ENCODE data around the gene HADHB. TPM values are rescaled to one million over a fixed set of nuclear protein-coding genes. Genes with fewer than 3 reads are reported as not detected.

Gene HADHB
- total and polyA plus RNA-seq, 4 experiments from 2014 or later, result 58.8 to 115 (median 81.0) TPM

DNA sequence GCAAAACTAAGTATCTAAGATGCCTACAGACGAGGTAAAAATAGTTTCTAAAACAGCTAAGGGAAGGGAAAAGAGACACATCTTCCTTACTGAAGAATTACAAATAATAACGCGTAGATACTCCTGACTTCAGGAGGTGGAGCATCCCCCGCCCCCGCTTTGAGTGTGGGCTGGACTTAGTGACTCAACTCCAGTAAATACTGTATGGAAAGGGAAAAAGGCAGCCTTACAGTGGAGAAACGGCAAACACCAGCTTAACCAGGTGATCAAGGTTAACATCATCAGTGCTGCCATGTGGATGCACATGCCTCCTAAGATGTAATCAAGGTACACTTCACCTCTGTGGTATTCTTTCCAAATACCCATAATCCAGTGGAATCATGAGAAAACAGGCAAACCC, 47.9 kb downstream of the HADHB start:
- Histone ChIP-seq H3K36me3 (ENCODE audit: insufficient read depth, low read length) (peaks cover 2% of the 10 kb centered on the region), H3K4me3 (ENCODE audit: low read length in 2 of 2) (no peak overlapping the region), H3K9me3 (ENCODE audit: control insufficient read depth in 1 of 2, low read length in 2 of 2) (no peaks in the 10 kb centered on the region), H3K27ac (ENCODE audit: low read depth, low read length) (no peak overlapping the region), H3K27me3 (ENCODE audit: insufficient read depth, low read length) (no peaks in the 10 kb centered on the region), H3K4me1 (ENCODE audit: insufficient read depth, low read length) (no peaks in the 10 kb centered on the region)
- Mint-ChIP-seq H3K9me3 (no peaks in the 10 kb centered on the region), H3K27ac (no peak overlapping the region), H3K4me3 (no peak overlapping the region), H3K27me3 (no peaks in the 10 kb centered on the region), H3K4me1 (peaks cover 0 to 2% (median 0%) of the 10 kb centered on the region in 4 donors), H3K36me3 (peaks cover 10 to 14% of the 10 kb centered on the region in 2 donors)
- DNase-seq, result no peak
- POLR2A ChIA-PET (ENCODE audit: partially characterized antibody), result interaction anchor here (0.5 kb wide), 1 partner anchor 29 kb away, joined by 3 read pairs; no protein-coding TSS in a partner anchor
- intact Hi-C loops (cut with micrococcal nuclease), result no loop called here
- CTCF ChIA-PET (ENCODE audit: partially characterized antibody), result no interaction called here

DNA sequence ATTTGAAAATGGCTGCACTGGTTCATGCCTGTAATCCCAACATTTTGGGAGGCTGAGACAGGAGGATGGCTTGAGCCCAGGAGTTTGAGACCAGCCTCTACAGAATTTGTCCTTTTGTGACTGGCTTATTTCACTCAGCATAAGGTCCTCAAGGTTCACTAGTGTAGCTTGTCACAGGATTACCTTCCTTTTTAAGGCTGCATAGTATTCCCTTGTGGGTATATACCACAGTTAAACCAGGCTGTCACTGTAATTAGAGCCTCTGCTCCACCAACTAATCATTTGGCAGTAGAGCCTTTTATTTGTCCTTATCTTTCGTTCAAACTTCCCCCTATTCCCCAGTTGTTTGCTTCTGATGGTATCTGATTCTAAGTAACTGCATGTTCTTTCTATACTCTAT, 50.8 kb downstream of the HADHB start:
- Mint-ChIP-seq H3K27me3 (no peaks in the 10 kb centered on the region), H3K9me3 (no peaks in the 10 kb centered on the region), H3K4me3 (no peak overlapping the region), H3K27ac (no peak overlapping the region), H3K4me1 (peaks cover 0 to 2% (median 0%) of the 10 kb centered on the region in 4 donors), H3K36me3 (no peaks in the 10 kb centered on the region)
- ChIA-PET POLR2A (ENCODE audit: partially characterized antibody) (no interaction called here), CTCF (ENCODE audit: partially characterized antibody) (no interaction called here)
- Histone ChIP-seq H3K9me3 (ENCODE audit: control insufficient read depth in 1 of 2, low read length in 2 of 2) (no peaks in the 10 kb centered on the region), H3K4me1 (ENCODE audit: insufficient read depth, low read length) (peaks cover 10% of the 10 kb centered on the region), H3K27ac (ENCODE audit: low read depth, low read length) (no peak overlapping the region), H3K4me3 (ENCODE audit: low read length in 2 of 2) (no peak overlapping the region), H3K36me3 (ENCODE audit: insufficient read depth, low read length) (no peaks in the 10 kb centered on the region), H3K27me3 (ENCODE audit: insufficient read depth, low read length) (no peaks in the 10 kb centered on the region)
- intact Hi-C loops (cut with micrococcal nuclease), result no loop called here
- no peak for DNase-seq

DNA sequence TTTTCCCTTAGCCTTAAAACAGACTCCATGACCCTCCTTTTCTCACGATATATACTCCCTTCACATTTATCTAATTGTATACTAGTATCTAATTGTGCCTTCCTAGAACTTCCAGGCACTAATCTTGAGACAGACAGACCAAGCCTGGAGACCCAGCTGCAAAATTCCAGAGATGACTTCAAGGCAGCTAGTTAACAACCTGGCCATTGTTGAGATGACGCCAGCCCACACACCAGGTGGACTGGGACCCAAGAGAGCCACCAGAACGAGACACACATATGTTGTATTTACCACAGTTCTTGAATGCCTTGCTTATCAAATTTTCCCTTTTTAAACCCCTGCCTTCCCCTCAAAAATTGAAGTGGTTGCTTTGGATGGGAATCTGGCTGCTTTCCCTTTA, 52.3 kb downstream of the HADHB start:
- Mint-ChIP-seq H3K4me1 (peaks cover 0 to 2% (median 0%) of the 10 kb centered on the region in 4 donors), H3K4me3 (peak overlapping the region in 1 of 8 donors; percentile 18), H3K27ac (no peak overlapping the region), H3K9me3 (no peaks in the 10 kb centered on the region), H3K36me3 (no peaks in the 10 kb centered on the region), H3K27me3 (no peaks in the 10 kb centered on the region)
- no peaks in the 10 kb centered on the region for H3K9me3 ChIP-seq (ENCODE audit: control insufficient read depth in 1 of 2, low read length in 2 of 2)
- no peaks in the 10 kb centered on the region for H3K27me3 ChIP-seq (ENCODE audit: insufficient read depth, low read length)
- intact Hi-C loops (cut with micrococcal nuclease), result no loop called here
- ChIA-PET POLR2A (ENCODE audit: partially characterized antibody) (interaction anchor here (3.6 kb wide), 1 partner anchor 53 kb away, joined by 31 read pairs; the partner anchor contains the start of genes HADHA and HADHB), CTCF (ENCODE audit: partially characterized antibody) (no interaction called here)
- no peak for DNase-seq
- H3K4me3 ChIP-seq (ENCODE audit: low read length in 2 of 2), result no peak overlapping the region
- H3K27ac ChIP-seq (ENCODE audit: low read depth, low read length), result no peak overlapping the region
- peaks cover 14% of the 10 kb centered on the region for H3K4me1 ChIP-seq (ENCODE audit: insufficient read depth, low read length)
- no peaks in the 10 kb centered on the region for H3K36me3 ChIP-seq (ENCODE audit: insufficient read depth, low read length)

DNA sequence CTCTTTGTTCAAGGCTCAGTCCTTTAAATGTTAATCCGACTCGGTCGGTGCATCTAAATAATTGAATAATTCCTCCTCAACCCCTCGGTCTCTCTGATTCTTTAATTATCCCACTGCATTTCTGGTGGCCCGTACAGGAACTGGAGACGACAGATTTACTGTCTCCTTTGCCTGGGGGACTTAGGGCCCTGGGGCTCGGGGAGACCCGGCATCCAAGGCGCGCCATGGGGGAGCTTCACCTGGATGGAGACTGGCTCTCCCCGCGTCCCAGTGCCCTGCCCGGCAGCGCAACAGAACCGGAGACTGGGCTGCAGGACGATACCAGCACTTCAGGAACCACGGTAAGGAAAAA, 53.5 kb downstream of the HADHB start:
- Histone ChIP-seq H3K27me3 (ENCODE audit: insufficient read depth, low read length) (no peaks in the 10 kb centered on the region), H3K27ac (ENCODE audit: low read depth, low read length) (peak overlapping the region; percentile 47), H3K4me3 (ENCODE audit: low read length in 2 of 2) (peak overlapping the region in 1 of 2 donors; percentile 53), H3K36me3 (ENCODE audit: insufficient read depth, low read length) (no peaks in the 10 kb centered on the region), H3K9me3 (ENCODE audit: control insufficient read depth in 1 of 2, low read length in 2 of 2) (no peaks in the 10 kb centered on the region), H3K4me1 (ENCODE audit: insufficient read depth, low read length) (peaks cover 14% of the 10 kb centered on the region)
- intact Hi-C loops (cut with micrococcal nuclease), result loop anchor here (2.0 kb wide), 1 partner anchor 53 kb away; the partner anchor contains the start of genes HADHA and HADHB
- POLR2A ChIA-PET (ENCODE audit: partially characterized antibody), result interaction anchor here (0.7 to 3.6 kb wide), 4 partner anchors 10 to 114 kb away, joined by 3 to 32 read pairs (median 19); partner anchors contain the start of genes ADGRF3, HADHA, HADHB and SELENOI
- H3K36me3 Mint-ChIP-seq, result no peaks in the 10 kb centered on the region
- H3K4me3 Mint-ChIP-seq, result no peak overlapping the region
- no peaks in the 10 kb centered on the region for H3K9me3 Mint-ChIP-seq
- CTCF ChIA-PET (ENCODE audit: partially characterized antibody), result no interaction called here
- DNase-seq, result no peak
- H3K27me3 Mint-ChIP-seq, result no peaks in the 10 kb centered on the region
- H3K27ac Mint-ChIP-seq, result no peak overlapping the region
- no peaks in the 10 kb centered on the region for H3K4me1 Mint-ChIP-seq

DNA sequence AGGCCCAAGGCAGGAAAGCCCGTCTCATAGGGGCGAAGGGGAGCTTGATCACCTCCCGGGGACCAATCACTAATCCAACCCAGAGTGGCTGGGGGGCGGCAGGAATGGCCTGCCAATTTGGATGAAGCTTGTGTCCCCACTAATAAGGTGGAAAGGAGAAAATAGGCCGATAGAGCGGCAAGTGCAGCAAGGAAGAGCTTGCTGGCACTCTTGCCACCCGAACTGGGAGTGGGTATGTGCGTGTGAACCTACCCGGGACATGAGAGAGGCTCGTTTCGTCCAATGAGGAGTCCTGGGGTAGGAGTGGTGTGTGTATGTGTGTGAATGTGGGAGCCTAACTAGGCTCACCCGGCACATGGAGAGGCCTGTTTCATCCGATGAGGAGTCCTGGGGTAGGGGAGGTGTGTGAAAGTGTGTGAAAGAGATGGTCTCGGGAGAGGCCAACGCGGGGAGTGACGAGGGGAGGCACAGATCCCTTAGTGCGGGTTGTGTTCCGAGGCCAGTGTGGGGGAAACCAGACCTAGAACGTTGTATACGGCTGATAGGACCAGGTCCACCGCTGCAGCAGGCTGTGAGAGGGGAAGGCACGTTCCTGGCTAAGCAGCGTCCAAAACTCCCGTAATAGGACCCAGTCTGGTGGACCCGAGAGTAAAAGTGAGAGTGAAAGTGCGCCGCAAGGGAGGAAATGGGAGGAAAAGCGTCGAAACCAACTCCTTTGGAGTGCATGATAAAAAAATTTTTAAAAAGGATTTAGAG, 54.1 kb downstream of the HADHB start:
- Histone ChIP-seq H3K36me3 (ENCODE audit: insufficient read depth, low read length) (no peaks in the 10 kb centered on the region), H3K27me3 (ENCODE audit: insufficient read depth, low read length) (no peaks in the 10 kb centered on the region), H3K27ac (ENCODE audit: low read depth, low read length) (peak overlapping the region; percentile 47), H3K9me3 (ENCODE audit: control insufficient read depth in 1 of 2, low read length in 2 of 2) (no peaks in the 10 kb centered on the region), H3K4me1 (ENCODE audit: insufficient read depth, low read length) (peaks cover 14% of the 10 kb centered on the region), H3K4me3 (ENCODE audit: low read length in 2 of 2) (peak overlapping the region; percentile 53 to 74)
- Mint-ChIP-seq H3K27ac (no peak overlapping the region), H3K36me3 (no peaks in the 10 kb centered on the region), H3K4me1 (no peaks in the 10 kb centered on the region), H3K9me3 (no peaks in the 10 kb centered on the region), H3K4me3 (no peak overlapping the region), H3K27me3 (no peaks in the 10 kb centered on the region)
- CTCF ChIA-PET (ENCODE audit: partially characterized antibody), result interaction anchor here (0.6 to 1.7 kb wide), 3 partner anchors 31 to 65 kb away, joined by 3 to 8 read pairs (median 6); partner anchors contain the start of genes HADHA and HADHB
- POLR2A ChIA-PET (ENCODE audit: partially characterized antibody), result interaction anchor here (0.7 to 3.6 kb wide), 7 partner anchors 10 to 420 kb away, joined by 3 to 32 read pairs (median 6); partner anchors contain the start of genes ADGRF3, HADHA, HADHB and RAB10
- intact Hi-C loops (cut with micrococcal nuclease), result loop anchor here (1.0 to 2.0 kb wide), 3 partner anchors 31 to 54 kb away; partner anchors contain the start of genes HADHA and HADHB
- DNase-seq, result peak in 4 of 5 donors; percentile 21 to 37 (median 26)

DNA sequence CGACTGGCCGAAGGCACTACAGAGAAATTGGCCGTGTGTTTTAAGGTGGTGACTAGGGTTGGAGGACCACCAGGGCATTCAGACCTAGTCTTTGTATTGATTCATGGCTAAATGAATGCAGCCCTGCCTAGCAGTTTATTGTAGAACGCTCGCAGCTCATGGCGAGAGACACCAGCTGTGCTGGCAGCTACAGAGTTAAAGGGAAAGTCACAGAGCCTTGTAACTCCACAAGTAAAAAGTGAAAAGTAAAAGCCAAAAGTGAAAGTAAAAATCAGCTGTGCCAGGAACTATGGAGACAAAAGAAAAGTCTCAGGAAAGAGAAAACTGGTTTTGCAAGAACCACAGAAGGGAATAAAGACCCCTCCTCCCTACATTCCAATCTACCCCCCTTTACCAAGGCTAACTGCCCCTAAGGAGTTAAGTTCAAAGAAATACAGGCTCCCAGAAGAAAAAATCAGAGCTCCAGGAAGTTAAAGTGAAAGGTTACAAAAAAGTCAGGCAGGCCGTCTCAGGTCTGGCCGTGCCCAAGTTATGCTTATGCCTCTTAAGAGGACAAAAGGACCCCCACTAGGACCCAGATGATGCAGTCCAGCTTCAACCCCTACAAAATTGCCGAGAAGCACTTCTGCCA, 54.8 kb downstream of the HADHB start:
- Histone ChIP-seq H3K4me3 (ENCODE audit: low read length in 2 of 2) (peak overlapping the region; percentile 53 to 74), H3K27me3 (ENCODE audit: insufficient read depth, low read length) (no peaks in the 10 kb centered on the region), H3K9me3 (ENCODE audit: control insufficient read depth in 1 of 2, low read length in 2 of 2) (no peaks in the 10 kb centered on the region), H3K36me3 (ENCODE audit: insufficient read depth, low read length) (no peaks in the 10 kb centered on the region), H3K27ac (ENCODE audit: low read depth, low read length) (peak overlapping the region; percentile 47), H3K4me1 (ENCODE audit: insufficient read depth, low read length) (peaks cover 14% of the 10 kb centered on the region)
- POLR2A ChIA-PET (ENCODE audit: partially characterized antibody), result interaction anchor here (0.8 to 3.6 kb wide), 8 partner anchors 9 to 1507 kb away, joined by 3 to 32 read pairs (median 6); partner anchors contain the start of genes ADGRF3, HADHA, HADHB and PTRHD1
- H3K36me3 Mint-ChIP-seq, result no peaks in the 10 kb centered on the region
- H3K4me1 Mint-ChIP-seq, result no peaks in the 10 kb centered on the region
- CTCF ChIA-PET (ENCODE audit: partially characterized antibody), result interaction anchor here (0.6 to 1.7 kb wide), 3 partner anchors 8 to 55 kb away, joined by 3 to 8 read pairs (median 6); partner anchors contain the start of genes HADHA and HADHB
- H3K4me3 Mint-ChIP-seq, result no peak overlapping the region
- H3K9me3 Mint-ChIP-seq, result no peaks in the 10 kb centered on the region
- no peaks in the 10 kb centered on the region for H3K27me3 Mint-ChIP-seq
- H3K27ac Mint-ChIP-seq, result no peak overlapping the region
- DNase-seq, result peak in 4 of 5 donors; percentile 37 to 50 (median 44)
- intact Hi-C loops (cut with micrococcal nuclease), result loop anchor here (1.0 to 2.0 kb wide), 3 partner anchors 31 to 55 kb away; partner anchors contain the start of genes HADHA and HADHB
